OCI-LY7 (cell line): ENCODE data around the gene SEZ6L. TPM values are rescaled to one million over a fixed set of nuclear protein-coding genes. Genes with fewer than 3 reads are reported as not detected.

ENCODE experiments used
- BruUV-seq: library from RNA; stranded (reverse); fragments of 400-500 nt; replicated peaks from 2 replicates; lab custom pipeline; 2021; lab: Mats Ljungman, UMichigan
- CTCF ChIA-PET: fragments of 300-600 bp; sonication (Branson Sonifier 250); formaldehyde crosslinking; loops from one replicate; lab custom pipeline; 2022; ENCODE audit warnings: antibody characterized with exemption; ENCODE audit not compliant: unreplicated experiment; lab: Charles Lee
- POLR2A ChIA-PET: fragments of 300-600 bp; sonication (Branson Sonifier 250); formaldehyde crosslinking; loops from one replicate; lab custom pipeline; 2022; ENCODE audit warnings: antibody characterized with exemption; lab: Charles Lee
- DNase-seq: peaks from one replicate; pipeline ENCODE4 v3.0.0-alpha.2; 2015; ENCODE audit warnings: low spot score
- H2AFZ ChIP-seq: fragments of 200-600 bp; sonication (generic), shearing (Covaris generic); 2 replicates; pipeline ENCODE4 v1.6.1; 2014; ENCODE audit warnings: mild to moderate bottlenecking, antibody characterized with exemption, low read length, moderate library complexity
- H3K27ac ChIP-seq: fragments of 200-600 bp; sonication (generic); 2 replicates; pipeline ENCODE4 v1.5.1; 2014; ENCODE audit warnings: mixed run types, low read depth, mild to moderate bottlenecking, moderate library complexity, low read length, inconsistent platforms; ENCODE audit not compliant: poor library complexity, severe bottlenecking
- H3K36me3 ChIP-seq: fragments of 200-600 bp; sonication (generic); 2 replicates; pipeline ENCODE4 v1.6.1; 2014; ENCODE audit warnings: mild to moderate bottlenecking, antibody characterized with exemption, low read length, moderate library complexity, mixed read lengths; ENCODE audit not compliant: insufficient read depth
- H3K4me1 ChIP-seq: fragments of 200-600 bp; sonication (generic); 2 replicates; pipeline ENCODE4 v1.5.1; 2014; ENCODE audit warnings: mild to moderate bottlenecking, low read length; ENCODE audit not compliant: insufficient read depth, poor library complexity, severe bottlenecking
- H3K4me2 ChIP-seq: fragments of 200-600 bp; sonication (generic); 2 replicates; pipeline ENCODE4 v1.6.1; 2014; ENCODE audit warnings: mild to moderate bottlenecking, low read length
- H3K4me3 ChIP-seq: fragments of 200-600 bp; sonication (generic); 2 replicates; pipeline ENCODE4 v1.5.1; 2014; ENCODE audit warnings: mild to moderate bottlenecking, low read depth, low read length; ENCODE audit not compliant: poor library complexity, severe bottlenecking
- H3K79me2 ChIP-seq: fragments of 200-600 bp; sonication (generic); 2 replicates; pipeline ENCODE4 v1.6.1; 2016; ENCODE audit warnings: low read depth, mild to moderate bottlenecking, low read length, moderate library complexity, mixed read lengths; ENCODE audit not compliant: insufficient read depth
- H3K9me2 ChIP-seq: fragments of 200-600 bp; sonication (generic); 2 replicates; pipeline ENCODE4 v1.6.1; 2016; ENCODE audit warnings: mild to moderate bottlenecking, low read length, mixed read lengths; ENCODE audit not compliant: insufficient read depth
- H3K9me3 ChIP-seq: fragments of 200-600 bp; sonication (generic); 2 replicates; pipeline ENCODE4 v1.6.1; 2014; ENCODE audit warnings: mild to moderate bottlenecking, mixed run types, low read length, mixed read lengths
- H4K20me1 ChIP-seq: fragments of 200-600 bp; sonication (generic); 2 replicates; pipeline ENCODE4 v1.6.1; 2014; ENCODE audit warnings: mild to moderate bottlenecking, antibody characterized with exemption, low read length, moderate library complexity, mixed read lengths; ENCODE audit not compliant: insufficient read depth
- EZH2phosphoT487 ChIP-seq: fragments of 200-600 bp; sonication (generic); IDR thresholded peaks from 2 replicates; pipeline ENCODE4 v1.6.1; 2018; ENCODE audit warnings: low read depth, borderline replicate concordance, mild to moderate bottlenecking, mixed run types, antibody characterized with exemption, low read length, moderate library complexity, mixed read lengths
- intact Hi-C: fragments of 100-400 bp; cut with micrococcal nuclease; formaldehyde crosslinking; loops from one replicate; pipeline ENCODE4 v1.10.0; 2022; ENCODE audit not compliant: unreplicated experiment
- total RNA-seq, 2 experiments: library from RNA; depleted of rRNA in 1 of 2; stranded (reverse); fragments of >200 nt in 1 of 2; shearing (Covaris generic) in 1 of 2; gene quantifications; 2 replicates each; pipeline ENCODE4 v1.2.3, GENCODE V29; 2014 to 2022
- TF ChIP-seq, protein P1 (sequence below): fragments of 200-600 bp; sonication (generic); conservative IDR thresholded peaks from 2 replicates; pipeline ENCODE4 v1.5.1; 2014; ENCODE audit warnings: mild to moderate bottlenecking, antibody characterized with exemption, low read length, moderate library complexity, mixed read lengths

SEZ6L gene
- total RNA-seq, 2 experiments from 2014 or later = not detected

DNA sequence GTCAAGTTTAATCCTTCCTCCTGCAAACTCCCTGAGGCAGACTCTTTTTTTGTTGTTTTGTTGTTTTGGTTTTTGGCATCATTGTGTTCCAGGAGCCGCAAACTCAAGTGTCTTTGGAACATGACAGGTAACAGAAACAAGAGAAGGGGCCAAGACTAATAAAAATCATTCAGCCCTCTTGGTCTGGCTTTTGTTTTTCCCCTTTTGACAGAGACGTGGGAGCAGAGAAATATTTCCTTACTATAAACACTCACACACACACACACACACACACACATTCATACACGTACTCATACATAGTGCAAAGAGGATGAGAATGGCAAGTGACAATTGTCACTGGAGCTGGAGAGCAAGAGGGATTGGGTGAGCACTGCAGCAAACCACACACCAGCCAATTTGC, 249.4 kb downstream of the SEZ6L start:
- intact Hi-C loops = no loop called here
- Histone ChIP-seq H3K27ac (no peak overlapping the region), H3K4me1 (no peaks in the 10 kb centered on the region), H3K36me3 (no peaks in the 10 kb centered on the region), H4K20me1 (no peaks in the 10 kb centered on the region), H3K9me3 (peaks cover 13% of the 10 kb centered on the region), H3K79me2 (no peaks in the 10 kb centered on the region), H3K4me3 (no peak overlapping the region), H3K9me2 (no peaks in the 10 kb centered on the region), H2AFZ (no peak overlapping the region), H3K4me2 (no peak overlapping the region)
- TF ChIP-seq, protein P1, sequence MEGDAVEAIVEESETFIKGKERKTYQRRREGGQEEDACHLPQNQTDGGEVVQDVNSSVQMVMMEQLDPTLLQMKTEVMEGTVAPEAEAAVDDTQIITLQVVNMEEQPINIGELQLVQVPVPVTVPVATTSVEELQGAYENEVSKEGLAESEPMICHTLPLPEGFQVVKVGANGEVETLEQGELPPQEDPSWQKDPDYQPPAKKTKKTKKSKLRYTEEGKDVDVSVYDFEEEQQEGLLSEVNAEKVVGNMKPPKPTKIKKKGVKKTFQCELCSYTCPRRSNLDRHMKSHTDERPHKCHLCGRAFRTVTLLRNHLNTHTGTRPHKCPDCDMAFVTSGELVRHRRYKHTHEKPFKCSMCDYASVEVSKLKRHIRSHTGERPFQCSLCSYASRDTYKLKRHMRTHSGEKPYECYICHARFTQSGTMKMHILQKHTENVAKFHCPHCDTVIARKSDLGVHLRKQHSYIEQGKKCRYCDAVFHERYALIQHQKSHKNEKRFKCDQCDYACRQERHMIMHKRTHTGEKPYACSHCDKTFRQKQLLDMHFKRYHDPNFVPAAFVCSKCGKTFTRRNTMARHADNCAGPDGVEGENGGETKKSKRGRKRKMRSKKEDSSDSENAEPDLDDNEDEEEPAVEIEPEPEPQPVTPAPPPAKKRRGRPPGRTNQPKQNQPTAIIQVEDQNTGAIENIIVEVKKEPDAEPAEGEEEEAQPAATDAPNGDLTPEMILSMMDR = no peak
- TF ChIP-seq EZH2phosphoT487 = no peak
- ChIA-PET POLR2A (no interaction called here), CTCF (no interaction called here)
- no peak for DNase-seq
- no TSS peak for BruUV-seq

GRCh38 chr22:26426924-26427323, 257.7 kb downstream of the SEZ6L start:
- peaks cover 32% of the 10 kb centered on the region for H3K4me1 ChIP-seq
- TF ChIP-seq EZH2phosphoT487 = no peak
- TF ChIP-seq, protein P1 = no peak
- ChIA-PET CTCF (no interaction called here), POLR2A (no interaction called here)
- intact Hi-C loops = no loop called here
- H3K27ac ChIP-seq = no peak overlapping the region
- DNase-seq = no peak
- no peak overlapping the region for H3K4me2 ChIP-seq
- H3K9me2 ChIP-seq = no peaks in the 10 kb centered on the region
- BruUV-seq = no TSS peak
- H4K20me1 ChIP-seq = peaks cover 7% of the 10 kb centered on the region; the same call in 1 of the 2 replicates
- H3K4me3 ChIP-seq = no peak overlapping the region
- no peaks in the 10 kb centered on the region for H3K36me3 ChIP-seq
- H2AFZ ChIP-seq = no peak overlapping the region
- peaks cover 16% of the 10 kb centered on the region for H3K9me3 ChIP-seq
- H3K79me2 ChIP-seq = no peaks in the 10 kb centered on the region
